SH-SY5Y (cell line): ENCODE results near the gene ZNF697.

ENCODE experiments used
- GATA2 ChIP-seq: IDR thresholded peaks from 2 replicates; pipeline ENCODE4 v1.6.1; 2011; ENCODE audit warnings: mild to moderate bottlenecking, low read depth, low read length
- GATA3 ChIP-seq: IDR thresholded peaks from 2 replicates; pipeline ENCODE4 v1.6.1; 2011; ENCODE audit warnings: low read depth, mild to moderate bottlenecking, low read length, moderate library complexity

GRCh38 chr1:119573886-119574285, 74.2 kb downstream of the ZNF697 start:
- TF ChIP-seq GATA2 (no peak), GATA3 (no peak)
